Naive B cell (primary cell): ENCODE measurements around the gene RBFA. TPM values are rescaled to one million over a fixed set of nuclear protein-coding genes. Genes with fewer than 3 reads are reported as not detected.
A peak's percentile ranks its signal among the peaks of the same experiment; 100 is the strongest.

Source experiments
- ATAC-seq, 2 donors: fragments of 150-1000 bp; cut with Tn5 transposase; 2 replicates each; pipeline ENCODE4 v1.10.0; 2021; ENCODE audit warnings: low read depth in 2 of 2, mild to moderate bottlenecking in 2 of 2, moderate library complexity in 2 of 2
- DNase-seq: peaks from one replicate; pipeline ENCODE4 v3.0.0; 2022
- H3K27ac Mint-ChIP-seq, 6 donors: one replicate each; pipeline ENCODE4 v1.8.0; 2020 to 2022; ENCODE audit warnings: mild to moderate bottlenecking in 6 of 6, mixed read lengths in 6 of 6, moderate library complexity in 5 of 6, inconsistent platforms in 2 of 6
- H3K27me3 Mint-ChIP-seq, 3 donors: one replicate each; pipeline ENCODE4 v1.8.0; 2021 to 2022; ENCODE audit warnings: mixed read lengths in 3 of 3, mild to moderate bottlenecking in 1 of 3
- H3K36me3 Mint-ChIP-seq, 2 donors: one replicate each; pipeline ENCODE4 v1.8.0; 2020 to 2022; ENCODE audit warnings: mixed read lengths in 2 of 2, inconsistent platforms in 1 of 2, mild to moderate bottlenecking in 1 of 2
- H3K4me1 Mint-ChIP-seq, 3 donors: one replicate each; pipeline ENCODE4 v1.8.0; 2020 to 2022; ENCODE audit warnings: mixed read lengths in 3 of 3, inconsistent platforms in 1 of 3, mild to moderate bottlenecking in 1 of 3, moderate library complexity in 1 of 3
- H3K4me3 Mint-ChIP-seq, 8 donors: one replicate each; pipeline ENCODE4 v1.8.0; 2020 to 2022; ENCODE audit warnings: mild to moderate bottlenecking in 8 of 8, mixed read lengths in 8 of 8, moderate library complexity in 8 of 8, inconsistent platforms in 2 of 8
- H3K9me3 Mint-ChIP-seq, 7 donors: one replicate each; pipeline ENCODE4 v1.8.0; 2020 to 2022; ENCODE audit warnings: mixed read lengths in 7 of 7, mild to moderate bottlenecking in 5 of 7, inconsistent platforms in 2 of 7, moderate library complexity in 1 of 7
- polyA plus RNA-seq, 6 donors: library from polyadenylated mRNA; unstranded; fragments of 300-500 nt; fragmentation: Illumina TruSeq; gene quantifications; one replicate each; pipeline ENCODE4 v1.2.3, GENCODE V29; 2021; ENCODE audit warnings: low read depth in 6 of 6

RBFA gene
- polyA plus RNA-seq, 6 donors from 2014 or later: 6.5 to 18.4 (median 17.1) TPM

DNA sequence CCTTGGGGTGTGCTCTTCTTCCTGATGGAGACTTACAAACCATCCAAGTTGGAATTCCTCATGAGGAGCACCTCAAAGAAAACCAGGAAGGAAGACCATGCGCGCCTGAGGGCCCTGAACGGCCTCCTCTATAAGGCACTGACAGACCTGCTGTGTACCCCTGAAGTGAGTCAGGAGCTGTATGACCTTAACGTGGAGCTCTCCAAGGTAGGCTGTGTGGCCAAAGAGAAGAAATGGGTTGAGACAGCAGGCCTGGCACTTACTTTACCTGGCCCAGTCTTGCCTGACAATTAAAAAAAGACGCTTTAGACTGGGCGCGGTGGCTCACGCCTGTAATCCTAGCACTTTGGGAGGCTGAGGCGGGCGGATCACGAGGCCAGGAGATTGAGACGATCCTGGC lies 3.1 kb downstream of the RBFA start:
- Mint-ChIP-seq H3K9me3 (peaks cover 0 to 11% (median 5%) of the 10 kb centered on the region in 7 donors), H3K4me3 (peak overlapping the region in 2 of 8 donors; percentile 35 to 41), H3K27ac (no peak overlapping the region), H3K27me3 (no peaks in the 10 kb centered on the region), H3K4me1 (peaks cover 18 to 34% (median 19%) of the 10 kb centered on the region in 3 donors), H3K36me3 (peaks cover 10 to 14% of the 10 kb centered on the region in 2 donors)
- DNase-seq: no peak
- no peak for ATAC-seq

DNA sequence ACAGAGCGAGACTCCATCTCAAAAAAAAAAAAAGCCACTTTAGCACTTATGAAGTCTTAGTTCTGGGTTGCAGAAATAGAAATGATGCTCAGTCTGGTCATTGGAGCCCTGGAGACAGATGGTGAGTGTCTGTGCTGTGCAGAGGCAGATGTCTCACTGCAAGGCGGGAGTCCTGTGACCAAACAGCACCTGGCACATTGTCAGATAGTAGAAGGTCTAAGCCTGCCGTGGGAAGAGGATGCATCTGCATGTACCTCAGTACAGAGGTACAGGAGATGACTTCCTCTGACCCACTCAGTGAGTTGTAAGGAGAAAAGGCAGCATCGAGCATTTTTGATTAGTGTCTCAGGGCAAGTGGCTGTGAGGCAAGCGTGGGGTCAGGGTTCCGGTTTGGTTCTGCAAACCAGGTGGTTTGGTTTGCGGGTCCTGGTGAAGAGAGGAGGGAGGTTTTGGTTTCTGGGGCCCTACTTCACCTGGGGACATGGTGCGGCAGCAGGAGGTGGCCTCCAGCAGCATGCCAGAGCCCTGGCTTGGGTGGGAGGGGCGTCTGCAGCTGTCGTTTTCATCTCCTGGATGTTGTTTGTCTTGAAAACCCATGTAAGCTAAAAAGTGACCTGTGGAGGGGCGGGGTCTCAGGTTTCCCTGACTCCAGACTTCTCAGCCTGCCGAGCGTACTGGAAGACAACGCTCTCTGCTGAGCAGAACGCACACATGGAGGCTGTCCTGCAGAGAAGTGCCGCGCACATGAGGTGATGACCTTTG lies 3.8 kb downstream of the RBFA start:
- H3K36me3 Mint-ChIP-seq: peaks cover 10 to 14% of the 10 kb centered on the region in 2 donors
- peak overlapping the region in 4 of 6 donors; percentile 26 to 89 (median 50) for H3K27ac Mint-ChIP-seq
- H3K4me1 Mint-ChIP-seq: peaks cover 13 to 30% (median 16%) of the 10 kb centered on the region in 3 donors
- DNase-seq: no peak
- peaks cover 0 to 7% (median 3%) of the 10 kb centered on the region in 7 donors for H3K9me3 Mint-ChIP-seq
- H3K4me3 Mint-ChIP-seq: peak overlapping the region in 3 of 8 donors; percentile 14 to 42 (median 36)
- H3K27me3 Mint-ChIP-seq: no peaks in the 10 kb centered on the region
- ATAC-seq: no peak

DNA sequence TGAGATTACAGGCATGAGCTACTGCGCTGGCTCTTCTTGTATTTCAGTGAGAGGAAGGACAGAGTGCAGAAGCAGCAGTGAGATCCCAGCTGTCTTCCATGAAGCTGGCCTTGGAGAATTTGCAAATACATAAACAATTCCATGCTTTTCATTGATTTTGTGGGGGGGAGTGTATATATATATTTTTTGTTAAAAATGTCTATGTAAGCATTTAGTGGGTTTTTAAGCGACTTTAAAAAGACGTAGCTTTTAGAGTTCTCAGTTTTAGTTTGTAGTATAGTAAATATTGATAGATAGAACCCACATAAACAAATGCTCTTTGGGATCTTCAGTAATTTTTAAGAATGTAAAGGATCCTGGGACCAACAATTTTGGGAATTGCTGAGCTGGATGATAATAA lies 6.3 kb downstream of the RBFA start:
- H3K27ac Mint-ChIP-seq: no peak overlapping the region
- no peak overlapping the region for H3K4me3 Mint-ChIP-seq
- DNase-seq (no peak), ATAC-seq (no peak)
- H3K9me3 Mint-ChIP-seq: peaks cover 0 to 3% (median 0%) of the 10 kb centered on the region in 7 donors
- H3K27me3 Mint-ChIP-seq: no peaks in the 10 kb centered on the region
- peaks cover 18 to 22% of the 10 kb centered on the region in 2 donors for H3K36me3 Mint-ChIP-seq
- H3K4me1 Mint-ChIP-seq: peaks cover under 1 to 17% (median 6%) of the 10 kb centered on the region in 3 donors

DNA sequence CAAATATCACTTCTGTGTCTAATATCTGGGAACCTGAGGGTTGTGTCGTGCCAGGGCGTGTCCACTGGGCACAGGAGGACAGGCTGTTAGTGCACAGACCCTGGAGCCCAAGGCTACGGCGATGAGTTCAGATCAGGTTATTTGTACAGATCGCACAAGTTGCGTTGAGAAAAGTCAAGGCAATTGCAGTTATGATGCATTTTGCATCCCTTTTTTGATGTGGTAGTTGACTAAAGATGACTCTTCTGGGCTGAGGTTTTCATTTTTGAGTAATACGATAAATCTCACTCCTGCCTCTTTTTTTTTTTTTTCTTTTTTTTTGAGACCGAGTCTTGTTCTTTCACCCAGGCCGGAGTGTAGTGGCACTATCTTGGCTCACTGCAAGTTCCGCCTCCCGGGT lies 7.2 kb downstream of the RBFA start:
- Mint-ChIP-seq H3K27ac (peak overlapping the region in 1 of 6 donors; percentile 47), H3K4me3 (no peak overlapping the region), H3K9me3 (peaks cover 0 to 3% (median 0%) of the 10 kb centered on the region in 7 donors), H3K36me3 (peaks cover 24 to 30% of the 10 kb centered on the region in 2 donors), H3K27me3 (no peaks in the 10 kb centered on the region), H3K4me1 (peaks cover 0 to 8% (median 6%) of the 10 kb centered on the region in 3 donors)
- ATAC-seq (no peak), DNase-seq (no peak)

DNA sequence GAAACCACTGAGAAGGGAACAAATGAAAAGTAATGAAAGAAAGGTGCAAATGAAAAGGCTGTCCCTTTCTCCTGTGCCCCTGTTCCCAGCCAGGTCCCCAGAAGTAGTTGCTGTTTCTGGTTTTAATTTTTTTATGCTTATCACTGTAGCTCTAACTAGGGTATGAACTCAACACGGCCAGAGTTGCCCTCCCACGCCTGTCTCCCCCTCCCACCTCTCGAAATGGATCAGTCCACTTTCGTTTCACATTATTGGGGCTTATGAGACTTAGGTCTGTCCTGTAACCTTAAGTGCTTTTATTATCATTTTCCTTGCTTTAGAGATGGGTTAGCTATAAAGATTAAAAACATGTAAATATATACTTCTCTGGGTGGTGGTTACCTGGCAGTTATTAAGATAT lies 8.6 kb downstream of the RBFA start:
- Mint-ChIP-seq H3K4me3 (no peak overlapping the region), H3K9me3 (peaks cover 0 to 2% (median 0%) of the 10 kb centered on the region in 7 donors), H3K27me3 (no peaks in the 10 kb centered on the region), H3K4me1 (peaks cover 0 to 6% (median 5%) of the 10 kb centered on the region in 3 donors), H3K27ac (no peak overlapping the region), H3K36me3 (peaks cover 25 to 29% of the 10 kb centered on the region in 2 donors)
- ATAC-seq (no peak), DNase-seq (no peak)

DNA sequence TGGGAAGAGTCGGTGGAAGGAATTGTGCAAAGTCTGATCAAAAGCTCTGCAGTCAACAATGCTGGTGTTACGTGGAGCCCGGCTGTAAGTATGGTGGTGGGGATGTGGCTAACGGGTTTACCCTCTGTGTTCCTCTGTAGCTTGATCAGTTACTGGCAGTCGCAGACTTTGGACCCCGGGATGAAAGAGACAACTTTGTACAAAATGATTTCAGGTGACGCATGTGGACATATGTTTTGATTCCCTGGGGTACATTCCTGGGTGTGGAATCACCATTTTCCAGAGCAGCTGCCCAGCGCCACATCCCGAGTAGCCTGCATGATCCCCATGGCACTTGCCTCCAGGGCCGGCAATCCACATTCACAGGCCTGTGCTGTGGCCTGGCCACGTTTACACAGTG lies 9.8 kb downstream of the RBFA start:
- H3K4me3 Mint-ChIP-seq: no peak overlapping the region
- no peak for ATAC-seq
- no peak for DNase-seq
- no peaks in the 10 kb centered on the region for H3K27me3 Mint-ChIP-seq
- peaks cover 0 to 3% (median 0%) of the 10 kb centered on the region in 3 donors for H3K4me1 Mint-ChIP-seq
- H3K36me3 Mint-ChIP-seq: peaks cover 23 to 31% of the 10 kb centered on the region in 2 donors
- no peaks in the 10 kb centered on the region for H3K9me3 Mint-ChIP-seq
- no peak overlapping the region for H3K27ac Mint-ChIP-seq

DNA sequence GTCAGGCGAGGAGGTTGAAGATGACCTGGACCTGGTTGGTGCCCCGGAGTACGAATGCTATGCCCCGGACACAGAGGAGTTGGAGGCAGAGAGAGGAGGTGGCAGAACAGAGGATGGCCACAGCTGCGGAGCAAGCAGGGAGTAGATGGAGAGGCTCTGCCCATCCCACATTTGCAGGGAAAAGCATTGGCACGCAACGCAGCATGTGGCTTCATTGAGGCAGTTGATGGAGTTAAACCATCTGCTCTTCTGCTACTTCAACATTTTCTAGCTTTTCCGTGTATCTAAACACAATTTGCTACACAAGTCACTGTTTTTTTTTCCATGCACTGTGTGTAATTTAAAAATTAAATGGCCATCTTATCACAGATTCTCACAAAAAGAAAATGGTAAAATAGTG lies 11.8 kb downstream of the RBFA start:
- H3K4me3 Mint-ChIP-seq: peak overlapping the region in 1 of 8 donors; percentile 2
- H3K36me3 Mint-ChIP-seq: peaks cover 34 to 40% of the 10 kb centered on the region in 2 donors
- peaks cover 0 to 5% (median 0%) of the 10 kb centered on the region in 7 donors for H3K9me3 Mint-ChIP-seq
- DNase-seq: no peak
- H3K4me1 Mint-ChIP-seq: peaks cover 0 to 3% (median 0%) of the 10 kb centered on the region in 3 donors
- no peaks in the 10 kb centered on the region for H3K27me3 Mint-ChIP-seq
- H3K27ac Mint-ChIP-seq: no peak overlapping the region
- ATAC-seq: no peak

DNA sequence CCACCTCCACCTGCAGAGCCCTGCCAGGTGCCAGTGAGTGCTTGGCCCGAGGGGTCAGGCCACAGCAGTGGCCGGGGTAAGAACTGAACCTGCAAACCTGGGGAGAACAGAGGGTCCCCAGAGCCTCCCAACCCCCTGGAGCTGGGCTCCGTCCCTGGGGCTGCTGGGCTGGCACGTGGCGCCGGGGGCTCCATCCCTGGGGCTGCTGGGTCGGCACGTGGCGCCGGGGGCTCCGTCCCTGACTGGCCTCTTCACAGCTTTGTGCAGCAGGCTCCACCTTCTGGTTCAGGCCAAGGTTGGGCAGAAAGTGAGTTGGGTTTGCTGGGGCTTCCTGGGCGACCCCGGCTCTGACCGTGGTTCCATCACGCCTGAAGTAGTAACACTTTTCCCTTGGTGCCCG lies 12.2 kb downstream of the RBFA start:
- Mint-ChIP-seq H3K9me3 (peaks cover 3 to 9% (median 4%) of the 10 kb centered on the region in 7 donors), H3K27me3 (no peaks in the 10 kb centered on the region), H3K36me3 (peaks cover 38 to 45% of the 10 kb centered on the region in 2 donors), H3K4me1 (peaks cover 0 to 3% (median 0%) of the 10 kb centered on the region in 3 donors), H3K27ac (no peak overlapping the region), H3K4me3 (peak overlapping the region in 1 of 8 donors; percentile 2)
- ATAC-seq (no peak), DNase-seq (no peak)

DNA sequence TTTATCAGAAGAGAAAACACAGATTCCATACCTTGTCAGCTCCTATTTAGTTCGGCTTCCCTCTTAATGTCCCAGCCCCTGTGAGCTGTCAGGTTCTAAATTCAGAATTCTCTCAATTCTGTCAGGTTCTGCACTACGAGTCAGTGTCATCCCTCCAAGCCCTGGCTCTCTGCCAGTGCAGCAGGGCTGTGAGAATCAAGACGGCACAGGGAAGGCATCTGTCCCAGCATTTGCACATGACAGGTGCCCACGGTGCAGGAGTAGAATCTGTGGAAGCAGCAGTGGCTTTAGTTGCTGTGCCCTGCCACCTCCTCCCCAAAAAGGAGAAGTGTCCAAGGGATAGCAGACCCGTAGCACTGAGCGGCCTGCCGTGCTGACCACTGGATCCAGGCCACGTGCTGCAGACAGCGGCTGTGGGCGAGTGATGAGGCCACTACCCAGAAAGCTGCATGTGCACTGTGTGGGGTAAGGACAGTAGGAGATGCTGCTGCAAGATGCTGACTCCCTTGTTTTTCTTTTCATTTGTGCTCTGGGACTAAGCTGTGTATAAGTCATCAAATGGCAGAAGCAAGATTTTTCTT lies 12.8 kb downstream of the RBFA start:
- ATAC-seq: no peak
- Mint-ChIP-seq H3K36me3 (peaks cover 44 to 49% of the 10 kb centered on the region in 2 donors), H3K9me3 (peaks cover 6 to 15% (median 8%) of the 10 kb centered on the region in 7 donors), H3K4me1 (peaks cover 0 to 3% (median 0%) of the 10 kb centered on the region in 3 donors), H3K4me3 (no peak overlapping the region), H3K27ac (no peak overlapping the region), H3K27me3 (no peaks in the 10 kb centered on the region)
- no peak for DNase-seq

DNA sequence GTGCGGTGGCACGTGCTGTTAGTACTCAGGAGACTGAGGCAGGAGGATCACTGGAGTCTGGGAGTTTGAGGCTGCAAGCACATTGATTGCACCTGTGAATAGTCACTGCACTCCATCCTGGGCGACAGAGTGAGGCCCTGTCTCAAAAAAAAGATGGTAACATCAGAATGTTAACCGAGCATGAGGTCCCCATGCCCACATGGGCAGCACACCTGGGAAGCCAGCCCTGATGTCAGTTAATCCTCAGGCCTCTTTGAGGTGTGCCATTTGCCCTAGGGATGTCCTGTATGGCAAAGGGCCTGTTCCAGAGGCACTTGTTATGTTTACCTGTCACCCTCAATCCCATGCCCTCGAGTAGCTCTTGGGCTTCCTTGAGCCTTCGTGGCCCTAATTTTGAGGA lies 16.6 kb downstream of the RBFA start:
- Mint-ChIP-seq H3K4me3 (no peak overlapping the region), H3K4me1 (peaks cover 0 to 2% (median 0%) of the 10 kb centered on the region in 3 donors), H3K36me3 (peaks cover 37 to 39% of the 10 kb centered on the region in 2 donors), H3K27me3 (no peaks in the 10 kb centered on the region), H3K9me3 (peaks cover 11 to 47% (median 36%) of the 10 kb centered on the region in 7 donors), H3K27ac (no peak overlapping the region)
- DNase-seq: no peak
- ATAC-seq: no peak

DNA sequence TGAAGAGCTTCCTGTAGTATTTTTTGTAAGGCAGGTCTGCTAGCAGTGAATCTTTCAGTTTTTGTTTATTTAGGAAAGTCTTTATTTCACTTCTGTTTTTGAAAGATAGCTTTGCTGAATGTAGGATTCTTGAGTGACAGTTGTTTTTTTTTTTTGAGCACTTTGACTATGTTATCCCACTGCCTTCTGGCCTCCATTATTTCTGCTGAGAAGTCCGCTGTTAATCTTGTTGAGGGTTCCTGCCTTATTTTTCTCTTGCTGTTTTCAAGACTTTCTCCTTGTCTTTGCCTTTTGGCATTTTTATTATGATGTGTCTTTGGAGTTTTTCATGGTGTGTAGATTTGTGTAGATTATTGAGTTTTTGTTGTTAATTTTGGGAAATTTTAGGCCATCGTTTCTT lies 21.9 kb downstream of the RBFA start:
- Mint-ChIP-seq H3K36me3 (peaks cover 13 to 46% of the 10 kb centered on the region in 2 donors), H3K4me1 (no peaks in the 10 kb centered on the region), H3K4me3 (no peak overlapping the region), H3K9me3 (peaks cover 25 to 79% (median 58%) of the 10 kb centered on the region in 7 donors), H3K27me3 (no peaks in the 10 kb centered on the region), H3K27ac (no peak overlapping the region)
- no peak for DNase-seq
- ATAC-seq: no peak

DNA sequence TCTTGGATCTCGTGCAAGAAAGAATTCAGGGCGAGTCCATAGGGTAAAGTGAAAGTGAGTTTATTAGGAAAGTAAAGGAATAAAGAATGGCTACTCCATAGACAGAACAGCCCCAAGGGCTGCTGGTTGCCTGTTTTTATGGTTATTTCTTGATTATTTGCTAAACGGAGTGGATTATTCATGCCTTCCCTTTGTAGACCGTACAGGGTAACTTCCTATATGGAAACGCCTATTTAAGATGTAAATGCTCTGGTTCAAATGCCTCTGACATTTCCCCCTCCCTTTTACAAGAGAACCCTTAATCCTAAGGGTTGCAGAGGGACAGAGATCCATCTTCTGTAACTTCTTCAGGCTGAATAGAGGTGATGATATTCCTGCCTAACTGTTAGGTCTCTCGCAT lies 25.7 kb downstream of the RBFA start:
- H3K27ac Mint-ChIP-seq: no peak overlapping the region
- DNase-seq: no peak
- H3K4me3 Mint-ChIP-seq: no peak overlapping the region
- no peak for ATAC-seq
- H3K27me3 Mint-ChIP-seq: no peaks in the 10 kb centered on the region
- no peaks in the 10 kb centered on the region for H3K4me1 Mint-ChIP-seq
- H3K9me3 Mint-ChIP-seq: peaks cover 14 to 66% (median 40%) of the 10 kb centered on the region in 7 donors
- H3K36me3 Mint-ChIP-seq: peaks cover 0 to 30% of the 10 kb centered on the region in 2 donors

DNA sequence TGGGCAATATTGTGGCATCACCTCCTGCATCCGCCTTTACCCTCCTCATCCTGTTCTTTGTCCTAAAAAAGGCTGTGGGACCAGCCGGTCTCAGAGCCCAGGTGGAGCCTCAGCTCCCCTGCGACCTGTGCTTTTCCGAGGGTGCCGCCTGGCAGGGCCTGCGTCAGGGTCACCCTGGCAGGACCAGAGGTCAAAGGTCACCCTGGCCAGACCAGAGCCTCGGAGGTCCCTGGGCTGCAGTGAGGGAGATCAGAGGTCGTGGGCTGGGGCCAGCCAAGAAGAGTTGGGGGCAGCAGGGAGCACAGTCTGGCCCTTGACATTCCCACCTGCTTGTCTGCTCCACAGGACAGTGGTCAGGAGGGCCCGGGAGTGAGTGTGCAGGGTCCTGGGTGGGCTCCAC lies 31.5 kb downstream of the RBFA start:
- ATAC-seq (no peak), DNase-seq (no peak)
- Mint-ChIP-seq H3K4me3 (peak overlapping the region in 1 of 8 donors; percentile 69), H3K36me3 (no peaks in the 10 kb centered on the region), H3K27me3 (no peaks in the 10 kb centered on the region), H3K27ac (no peak overlapping the region), H3K9me3 (peaks cover 0 to 27% (median 14%) of the 10 kb centered on the region in 7 donors), H3K4me1 (no peaks in the 10 kb centered on the region)

DNA sequence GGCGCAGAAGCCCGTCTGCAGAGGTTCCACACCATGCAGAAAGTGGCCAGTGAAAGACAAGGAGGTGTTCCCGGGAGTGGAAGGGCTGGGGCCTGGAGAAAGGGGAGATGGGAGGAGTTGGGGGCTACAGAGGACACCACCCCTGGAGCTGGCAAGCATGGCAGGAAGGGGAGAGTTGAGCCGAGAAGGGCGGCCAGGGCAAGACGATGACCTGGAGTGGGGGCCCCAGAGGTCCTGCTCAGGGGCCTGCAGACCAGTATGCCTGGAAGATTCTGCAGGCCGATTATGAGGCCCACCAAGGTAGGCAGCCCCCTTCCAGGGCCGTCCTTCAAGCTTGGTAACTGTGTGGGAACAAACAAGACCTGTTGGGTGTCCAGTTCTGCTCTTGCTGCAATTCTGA lies 33.1 kb downstream of the RBFA start:
- Mint-ChIP-seq H3K9me3 (peaks cover 0 to 17% (median 6%) of the 10 kb centered on the region in 7 donors), H3K36me3 (no peaks in the 10 kb centered on the region), H3K27me3 (no peaks in the 10 kb centered on the region), H3K4me1 (no peaks in the 10 kb centered on the region), H3K4me3 (no peak overlapping the region), H3K27ac (peak overlapping the region in 1 of 6 donors; percentile 64)
- DNase-seq (no peak), ATAC-seq (no peak)
